Breast epithelium (tissue), 4 donors: ENCODE measurements around the gene BTBD6. TPM values are rescaled to one million over a fixed set of nuclear protein-coding genes. Genes with fewer than 3 reads are reported as not detected.

ENCODE experiments used
- DNase-seq, 2 donors: peaks; one replicate each; pipeline ENCODE4 v3.0.0-alpha.2; 2019; ENCODE audit warnings: low spot score in 2 of 2
- H3K27ac ChIP-seq, 2 donors: fragments of 200-600 bp; sonication (generic) in 1 of 2; one replicate each; pipeline ENCODE4 v1.5.1; 2016 to 2019; ENCODE audit warnings: mild to moderate bottlenecking in 1 of 2
- H3K27me3 ChIP-seq, 2 donors: fragments of 200-600 bp; sonication (generic) in 1 of 2; one replicate each; pipeline versions ENCODE4 v1.5.1 to v1.6.0; 2017 to 2019; ENCODE audit warnings: control low read depth in 1 of 2, mild to moderate bottlenecking in 1 of 2
- H3K36me3 ChIP-seq: fragments of 200-600 bp; one replicate; pipeline ENCODE4 v1.5.1; 2019
- H3K4me1 ChIP-seq, 2 donors: fragments of 200-600 bp; sonication (generic); one replicate each; pipeline ENCODE4 v1.5.1; 2016 to 2019; ENCODE audit warnings: control low read depth in 1 of 2
- H3K4me3 ChIP-seq, 3 donors: fragments of 200-600 bp; sonication (generic); 1 replicate in 2 of 3; 2 replicates in 1 of 3; pipeline ENCODE4 v1.5.1; 2016 to 2019; ENCODE audit warnings: mild to moderate bottlenecking in 3 of 3, moderate library complexity in 2 of 3
- H3K9me3 ChIP-seq, 2 donors: fragments of 200-600 bp; sonication (generic) in 1 of 2; one replicate each; pipeline ENCODE4 v1.5.1; 2016 to 2019; ENCODE audit warnings: control low read depth in 1 of 2
- POLR2A ChIP-seq: fragments of 450-650 bp; IDR thresholded peaks from one replicate; pipeline ENCODE4 v1.6.1; 2016; ENCODE audit warnings: antibody characterized with exemption, mild to moderate bottlenecking, moderate library complexity
- POLR2AphosphoS5 ChIP-seq, 3 donors: sonication (generic); formaldehyde crosslinking; IDR thresholded peaks; one replicate each; pipeline ENCODE4 v1.6.1; 2017; ENCODE audit warnings: antibody characterized with exemption in 3 of 3
- intact Hi-C: fragments of 100-400 bp; cut with DNase I; formaldehyde crosslinking; loops from one replicate; pipeline ENCODE4 v1.15.1; 2023; ENCODE audit warnings: low total_unique reads
- total RNA-seq, 3 donors: library from RNA; depleted of rRNA; stranded (reverse); fragments of >200 nt; gene quantifications; one replicate each; pipeline ENCODE4 v1.1.0, GENCODE V29; 2016
- TF ChIP-seq, protein P1 (sequence below), 3 donors: fragments of 450-650 bp; IDR thresholded peaks; one replicate each; pipeline ENCODE4 v1.5.1; 2016 to 2017; ENCODE audit warnings: antibody characterized with exemption in 3 of 3, mild to moderate bottlenecking in 3 of 3, moderate library complexity in 3 of 3

The BTBD6 gene
- total RNA-seq, 3 donors from 2014 or later = 37.0 to 86.1 (median 41.0) TPM

DNA sequence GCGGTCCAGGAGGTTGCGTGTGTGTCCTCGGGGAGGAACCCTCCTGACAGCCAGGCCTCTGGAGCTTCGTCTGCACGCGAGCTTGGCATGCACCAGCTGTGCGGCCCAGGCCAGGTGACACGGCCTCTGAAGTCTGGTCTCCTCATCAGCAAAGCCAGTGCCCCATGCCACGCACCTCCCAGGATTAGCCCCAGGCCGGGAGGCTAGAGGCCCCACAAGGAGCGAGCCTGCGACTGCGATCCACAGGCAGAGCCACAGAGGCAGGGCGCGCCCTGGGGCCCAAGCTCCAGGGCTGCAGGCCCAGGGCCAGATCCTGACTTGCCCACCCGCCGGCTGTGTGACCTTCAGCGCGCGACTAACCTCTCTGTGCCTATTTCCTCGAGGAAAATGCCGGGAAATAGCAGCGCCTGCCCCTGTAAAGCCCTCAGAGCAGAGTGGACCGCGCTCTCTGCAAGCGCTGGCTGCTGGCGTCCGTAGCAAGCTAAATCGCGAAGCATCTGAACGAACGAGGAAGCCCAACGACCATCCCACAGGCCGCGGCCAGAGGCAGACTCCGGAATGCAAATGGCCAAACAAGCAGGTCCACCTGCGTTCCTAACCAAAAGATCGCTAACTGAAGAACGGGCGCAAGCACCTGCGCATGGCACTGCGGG lies 492 bp upstream of the BTBD6 start:
- intact Hi-C loops = loop anchor here (10.0 kb wide), 1 partner anchor 67 kb away; the partner anchor contains the start of gene PACS2
- TF ChIP-seq, protein P1, sequence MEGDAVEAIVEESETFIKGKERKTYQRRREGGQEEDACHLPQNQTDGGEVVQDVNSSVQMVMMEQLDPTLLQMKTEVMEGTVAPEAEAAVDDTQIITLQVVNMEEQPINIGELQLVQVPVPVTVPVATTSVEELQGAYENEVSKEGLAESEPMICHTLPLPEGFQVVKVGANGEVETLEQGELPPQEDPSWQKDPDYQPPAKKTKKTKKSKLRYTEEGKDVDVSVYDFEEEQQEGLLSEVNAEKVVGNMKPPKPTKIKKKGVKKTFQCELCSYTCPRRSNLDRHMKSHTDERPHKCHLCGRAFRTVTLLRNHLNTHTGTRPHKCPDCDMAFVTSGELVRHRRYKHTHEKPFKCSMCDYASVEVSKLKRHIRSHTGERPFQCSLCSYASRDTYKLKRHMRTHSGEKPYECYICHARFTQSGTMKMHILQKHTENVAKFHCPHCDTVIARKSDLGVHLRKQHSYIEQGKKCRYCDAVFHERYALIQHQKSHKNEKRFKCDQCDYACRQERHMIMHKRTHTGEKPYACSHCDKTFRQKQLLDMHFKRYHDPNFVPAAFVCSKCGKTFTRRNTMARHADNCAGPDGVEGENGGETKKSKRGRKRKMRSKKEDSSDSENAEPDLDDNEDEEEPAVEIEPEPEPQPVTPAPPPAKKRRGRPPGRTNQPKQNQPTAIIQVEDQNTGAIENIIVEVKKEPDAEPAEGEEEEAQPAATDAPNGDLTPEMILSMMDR (IDR thresholded peaks at IDR 0.05) = no peak
- TF ChIP-seq POLR2A (no peak), POLR2AphosphoS5 (IDR thresholded peaks at IDR 0.05) (no peak)
- H3K36me3 ChIP-seq = no peaks in the 10 kb centered on the region
- H3K9me3 ChIP-seq = no peaks in the 10 kb centered on the region
- no peak for DNase-seq
- H3K4me1 ChIP-seq = peaks cover 8 to 10% of the 10 kb centered on the region in 2 donors
- no peaks in the 10 kb centered on the region for H3K27me3 ChIP-seq
- peak overlapping the region; percentile 87 to 99 for H3K27ac ChIP-seq
- H3K4me3 ChIP-seq = peak overlapping the region; percentile 51 to 88 (median 67)

- peak overlapping the region; percentile 79 to 99 for H3K27ac ChIP-seq
- intact Hi-C loops = loop anchor here (10.0 kb wide), 1 partner anchor 65 kb away; the partner anchor contains the start of gene PACS2
- peaks cover 8 to 10% of the 10 kb centered on the region in 2 donors for H3K4me1 ChIP-seq
- TF ChIP-seq POLR2A = no peak
- H3K4me3 ChIP-seq = peak overlapping the region; percentile 51 to 88 (median 67)
- no peaks in the 10 kb centered on the region for H3K27me3 ChIP-seq
- H3K36me3 ChIP-seq = no peaks in the 10 kb centered on the region
- DNase-seq = no peak
- H3K9me3 ChIP-seq = no peaks in the 10 kb centered on the region
Measured at GRCh38 chr14:105249182-105250007, 1.1 kb downstream of the BTBD6 start.

DNA sequence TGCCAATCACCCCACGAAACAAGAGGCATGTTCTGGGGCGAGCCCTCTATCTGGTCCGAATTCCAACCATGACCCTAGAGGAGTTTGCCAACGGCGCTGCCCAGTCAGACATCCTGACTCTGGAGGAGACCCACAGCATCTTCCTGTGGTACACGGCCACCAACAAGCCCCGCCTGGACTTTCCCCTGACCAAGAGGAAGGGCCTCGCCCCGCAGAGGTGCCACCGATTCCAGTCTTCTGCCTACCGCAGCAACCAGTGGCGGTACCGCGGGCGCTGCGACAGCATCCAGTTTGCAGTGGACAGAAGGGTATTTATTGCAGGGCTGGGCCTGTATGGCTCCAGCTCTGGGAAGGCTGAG lies 1.7 kb downstream of the BTBD6 start:
- intact Hi-C loops = no loop called here

GRCh38 chr14:105250986-105251385 lies 2.7 kb downstream of the BTBD6 start:
- H3K27ac ChIP-seq = no peak overlapping the region
- intact Hi-C loops = no loop called here
- TF ChIP-seq POLR2AphosphoS5 (IDR thresholded peaks at IDR 0.05) (no peak), POLR2A (no peak)
- TF ChIP-seq, protein P1 (IDR thresholded peaks at IDR 0.05) = no peak
- no peak for DNase-seq
- no peaks in the 10 kb centered on the region for H3K9me3 ChIP-seq
- no peaks in the 10 kb centered on the region for H3K27me3 ChIP-seq
- H3K4me1 ChIP-seq = peaks cover 8 to 10% of the 10 kb centered on the region in 2 donors
- H3K4me3 ChIP-seq = no peak overlapping the region
- no peaks in the 10 kb centered on the region for H3K36me3 ChIP-seq

More for the DNA sequence above, 1.7 kb downstream of the BTBD6 start:
- no peaks in the 10 kb centered on the region for H3K27me3 ChIP-seq
- DNase-seq = no peak
- H3K4me3 ChIP-seq = no peak overlapping the region
- no peak for TF ChIP-seq POLR2A
- no peak for TF ChIP-seq POLR2AphosphoS5 (IDR thresholded peaks at IDR 0.05)
- TF ChIP-seq, protein P1 (IDR thresholded peaks at IDR 0.05) = no peak
- peaks cover 8 to 10% of the 10 kb centered on the region in 2 donors for H3K4me1 ChIP-seq
- H3K27ac ChIP-seq = no peak overlapping the region
- no peaks in the 10 kb centered on the region for H3K9me3 ChIP-seq
- H3K36me3 ChIP-seq = no peaks in the 10 kb centered on the region

DNA sequence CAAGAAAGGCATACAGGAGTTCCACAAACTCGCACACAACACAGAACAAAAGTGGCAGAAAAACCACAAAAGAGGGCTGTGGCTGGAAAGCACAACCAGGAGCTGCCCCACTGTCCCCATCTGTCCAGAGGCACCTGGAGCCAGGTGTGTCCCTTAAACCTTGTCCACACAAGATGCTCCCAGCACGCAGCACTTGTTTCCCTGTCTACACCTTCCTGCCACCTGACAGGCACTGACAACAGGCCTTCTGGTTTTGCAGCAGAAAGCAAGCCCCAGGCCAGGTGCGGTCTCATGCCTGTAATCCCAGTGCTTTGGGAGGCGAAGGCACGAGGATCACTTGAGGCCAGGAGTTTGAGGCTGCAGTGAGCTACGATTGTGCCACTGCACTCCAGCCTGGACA lies 3.6 kb downstream of the BTBD6 start:
- Histone ChIP-seq H3K36me3 (no peaks in the 10 kb centered on the region), H3K27me3 (no peaks in the 10 kb centered on the region), H3K27ac (no peak overlapping the region), H3K4me3 (no peak overlapping the region), H3K4me1 (peaks cover 8 to 10% of the 10 kb centered on the region in 2 donors), H3K9me3 (no peaks in the 10 kb centered on the region)
- no peak for DNase-seq
- intact Hi-C loops = loop anchor here (2.0 kb wide), 1 partner anchor 71 kb away; the partner anchor contains the start of gene NUDT14
- TF ChIP-seq, protein P1 (IDR thresholded peaks at IDR 0.05) = no peak
- TF ChIP-seq POLR2AphosphoS5 (IDR thresholded peaks at IDR 0.05) (no peak), POLR2A (no peak)
